ENCODE data around the gene AKT2.

The AKT2 gene

DNA sequence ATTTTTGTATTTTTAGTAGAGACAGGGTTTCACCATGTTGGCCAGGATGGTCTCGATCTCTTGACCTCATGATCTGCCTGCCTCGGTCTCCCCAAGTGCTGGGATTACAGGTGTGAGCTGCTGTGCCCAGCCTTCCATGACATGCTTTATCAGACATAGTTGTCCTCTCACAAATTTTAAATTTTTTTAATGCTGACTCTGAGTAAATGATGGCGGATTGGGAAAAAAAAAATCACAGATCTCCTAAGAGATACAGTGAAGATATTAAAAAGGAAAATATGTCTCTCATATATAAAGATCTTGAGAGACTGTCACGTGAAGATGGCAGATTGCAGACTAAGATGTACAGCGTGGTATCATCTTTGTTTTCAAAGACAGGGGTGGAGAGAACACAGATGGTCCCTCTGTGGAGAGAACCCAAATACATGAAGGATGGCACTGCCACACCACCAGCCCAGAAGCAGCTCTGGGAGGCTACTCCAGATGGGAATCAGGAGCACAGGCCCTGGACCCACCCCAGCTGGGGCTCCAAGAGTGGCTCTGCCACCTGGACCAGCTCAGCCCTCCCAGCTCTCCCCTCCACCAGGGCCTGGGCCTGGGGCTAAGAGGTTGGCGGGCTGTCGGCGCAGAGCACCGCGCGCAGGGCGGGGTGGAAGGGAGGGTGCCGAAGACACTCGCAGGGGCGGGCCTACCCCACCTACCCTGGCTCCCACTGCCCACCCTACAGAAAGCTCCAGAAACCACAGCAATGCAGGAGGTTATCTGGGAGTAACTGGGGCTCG is 38.7 kb downstream of the AKT2 start:
- DNase-seq (ENCODE audit: insufficient read length) = no peak
- FAIRE-seq = no peak
- TF ChIP-seq POLR2A (IDR thresholded peaks at IDR 0.05; ENCODE audit: low read depth, low read length) (no peak), TAF1 (IDR thresholded peaks at IDR 0.05; ENCODE audit: borderline replicate concordance, low read depth, low read length) (no peak), POLR2AphosphoS5 (IDR thresholded peaks at IDR 0.05; ENCODE audit: low read depth, low read length) (no peak)

GRCh38 chr19:40245506-40246128 is 39.5 kb downstream of the AKT2 start:
- no peak for TF ChIP-seq POLR2AphosphoS5 (IDR thresholded peaks at IDR 0.05; ENCODE audit: low read depth, low read length)
- no peak for TF ChIP-seq TAF1 (IDR thresholded peaks at IDR 0.05; ENCODE audit: borderline replicate concordance, low read depth, low read length)
- no peak for TF ChIP-seq POLR2A (IDR thresholded peaks at IDR 0.05; ENCODE audit: low read depth, low read length)
- DNase-seq (ENCODE audit: insufficient read length) = no peak
- FAIRE-seq = no peak

GRCh38 chr19:40244579-40245317 is 40.4 kb downstream of the AKT2 start:
- TF ChIP-seq TAF1 (IDR thresholded peaks at IDR 0.05; ENCODE audit: borderline replicate concordance, low read depth, low read length) (no peak), POLR2A (IDR thresholded peaks at IDR 0.05; ENCODE audit: low read depth, low read length) (no peak), POLR2AphosphoS5 (IDR thresholded peaks at IDR 0.05; ENCODE audit: low read depth, low read length) (no peak)
- FAIRE-seq (no peak), DNase-seq (ENCODE audit: insufficient read length) (no peak)

DNA sequence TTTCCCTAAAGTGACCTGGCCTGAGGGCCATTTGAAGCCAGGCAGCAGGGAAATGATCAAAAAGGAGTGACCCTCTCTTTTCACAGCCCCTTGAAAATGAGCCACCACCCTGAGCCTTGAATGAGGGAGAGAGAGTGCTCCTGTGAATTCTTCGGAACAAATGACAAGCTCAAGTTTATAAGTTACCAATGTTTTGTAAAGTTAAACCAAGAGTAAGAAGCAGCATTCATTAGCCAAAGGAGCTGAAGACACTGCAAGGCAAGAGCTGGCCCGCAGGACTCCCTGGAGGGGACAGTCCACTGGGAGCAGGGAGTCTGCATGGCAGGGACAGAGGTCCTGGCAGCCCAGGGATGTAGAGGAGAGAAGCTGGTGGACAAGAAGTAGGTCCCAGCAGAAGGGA is 42.0 kb downstream of the AKT2 start:
- no peak for FAIRE-seq
- TF ChIP-seq POLR2AphosphoS5 (IDR thresholded peaks at IDR 0.05; ENCODE audit: low read depth, low read length) (no peak), TAF1 (IDR thresholded peaks at IDR 0.05; ENCODE audit: borderline replicate concordance, low read depth, low read length) (no peak), POLR2A (IDR thresholded peaks at IDR 0.05; ENCODE audit: low read depth, low read length) (no peak)
- DNase-seq (ENCODE audit: insufficient read length) = no peak

GRCh38 chr19:40242480-40242879 is 42.7 kb downstream of the AKT2 start:
- TF ChIP-seq POLR2AphosphoS5 (IDR thresholded peaks at IDR 0.05; ENCODE audit: low read depth, low read length) = no peak
- no peak for TF ChIP-seq POLR2A (IDR thresholded peaks at IDR 0.05; ENCODE audit: low read depth, low read length)
- no peak for TF ChIP-seq TAF1 (IDR thresholded peaks at IDR 0.05; ENCODE audit: borderline replicate concordance, low read depth, low read length)
- DNase-seq (ENCODE audit: insufficient read length) (no peak), FAIRE-seq (no peak)

DNA sequence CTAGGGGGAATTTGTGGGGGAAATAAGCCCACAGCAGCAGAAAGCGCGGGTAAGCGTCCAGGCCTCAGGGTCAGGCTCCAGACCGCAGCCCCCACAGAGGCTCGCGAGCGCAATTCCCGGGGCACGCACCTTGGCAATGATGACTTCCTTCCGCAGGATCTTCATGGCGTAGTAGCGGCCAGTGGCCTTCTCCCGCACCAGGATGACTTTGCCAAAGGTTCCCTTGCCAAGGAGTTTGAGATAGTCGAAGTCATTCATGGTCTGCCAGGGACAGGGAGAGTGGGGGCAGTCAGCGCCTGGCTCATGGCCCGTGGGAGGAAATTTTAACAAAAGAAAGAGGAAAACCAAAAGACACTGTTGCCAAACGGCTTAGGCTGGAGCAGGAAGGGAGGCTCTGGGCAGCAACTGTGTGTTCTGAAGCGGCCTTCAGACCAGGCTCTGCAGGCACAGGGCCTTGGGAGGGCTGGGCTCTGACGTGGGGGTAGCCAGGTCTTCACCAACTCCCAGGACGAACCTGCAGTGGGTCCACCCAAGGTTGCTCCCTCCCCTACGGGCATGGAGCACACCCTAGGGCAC is 43.2 kb downstream of the AKT2 start:
- DNase-seq (ENCODE audit: insufficient read length) = no peak
- no peak for FAIRE-seq
- no peak for TF ChIP-seq POLR2A (IDR thresholded peaks at IDR 0.05; ENCODE audit: low read depth, low read length)
- TF ChIP-seq POLR2AphosphoS5 (IDR thresholded peaks at IDR 0.05; ENCODE audit: low read depth, low read length) = no peak
- no peak for TF ChIP-seq TAF1 (IDR thresholded peaks at IDR 0.05; ENCODE audit: borderline replicate concordance, low read depth, low read length)

DNA sequence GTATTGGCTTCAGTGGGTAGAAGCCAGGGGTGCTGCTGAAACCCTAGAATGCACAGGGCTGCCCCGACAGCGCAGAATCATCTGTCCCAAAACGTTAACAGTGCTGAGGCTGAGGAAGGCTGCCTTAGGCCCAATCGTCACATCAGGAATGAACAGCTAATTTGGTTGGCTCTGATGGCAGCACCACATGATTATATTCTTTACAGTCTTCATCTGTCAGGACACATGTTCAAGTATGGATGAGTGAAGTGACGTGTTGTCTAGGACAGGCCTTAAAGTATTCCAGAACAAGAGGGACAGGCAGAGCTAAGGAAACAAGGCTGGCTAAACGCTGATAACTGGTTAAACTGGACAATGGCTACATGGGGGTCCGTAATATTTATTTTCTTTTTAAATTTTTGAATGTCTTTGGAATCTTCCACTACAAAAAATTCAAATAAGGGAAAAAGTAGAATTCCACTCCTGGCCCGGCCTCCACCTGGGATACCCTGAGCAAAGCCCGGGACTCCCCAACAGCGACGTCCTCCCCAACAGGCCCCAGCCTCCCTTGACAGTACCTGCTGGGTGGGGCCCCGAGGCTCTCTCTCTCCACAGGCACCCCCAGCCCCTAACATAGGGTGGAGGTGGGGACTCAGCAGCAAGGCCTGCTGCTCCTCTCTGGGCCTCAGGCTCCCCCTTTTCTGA is 43.9 kb downstream of the AKT2 start:
- TF ChIP-seq POLR2A (IDR thresholded peaks at IDR 0.05; ENCODE audit: low read depth, low read length) (no peak), POLR2AphosphoS5 (IDR thresholded peaks at IDR 0.05; ENCODE audit: low read depth, low read length) (no peak), TAF1 (IDR thresholded peaks at IDR 0.05; ENCODE audit: borderline replicate concordance, low read depth, low read length) (no peak)
- FAIRE-seq = no peak

GRCh38 chr19:40240332-40240731 is 44.8 kb downstream of the AKT2 start:
- TF ChIP-seq TAF1 (IDR thresholded peaks at IDR 0.05; ENCODE audit: borderline replicate concordance, low read depth, low read length) (no peak), POLR2A (IDR thresholded peaks at IDR 0.05; ENCODE audit: low read depth, low read length) (no peak), POLR2AphosphoS5 (IDR thresholded peaks at IDR 0.05; ENCODE audit: low read depth, low read length) (no peak)
- DNase-seq (ENCODE audit: insufficient read length) (no peak), FAIRE-seq (no peak)

More for the DNA sequence above, 43.9 kb downstream of the AKT2 start:
- no peak for DNase-seq (ENCODE audit: insufficient read length)

- FAIRE-seq (no peak), DNase-seq (ENCODE audit: insufficient read length) (no peak)
- no peak for TF ChIP-seq POLR2A (IDR thresholded peaks at IDR 0.05; ENCODE audit: low read depth, low read length)
- no peak for TF ChIP-seq POLR2AphosphoS5 (IDR thresholded peaks at IDR 0.05; ENCODE audit: low read depth, low read length)
- no peak for TF ChIP-seq TAF1 (IDR thresholded peaks at IDR 0.05; ENCODE audit: borderline replicate concordance, low read depth, low read length)
Measured at GRCh38 chr19:40239415-40240226, 45.5 kb downstream of the AKT2 start.

GRCh38 chr19:40238775-40239174 is 46.4 kb downstream of the AKT2 start:
- no peak for DNase-seq (ENCODE audit: insufficient read length)
- FAIRE-seq = no peak
- no peak for TF ChIP-seq TAF1 (IDR thresholded peaks at IDR 0.05; ENCODE audit: borderline replicate concordance, low read depth, low read length)
- TF ChIP-seq POLR2AphosphoS5 (IDR thresholded peaks at IDR 0.05; ENCODE audit: low read depth, low read length) = no peak
- no peak for TF ChIP-seq POLR2A (IDR thresholded peaks at IDR 0.05; ENCODE audit: low read depth, low read length)
